Left kidney (tissue), 8 donors: ENCODE data around the gene IL36RN. TPM values are rescaled to one million over a fixed set of nuclear protein-coding genes. Genes with fewer than 3 reads are reported as not detected.

ENCODE experiments used
- DNase-seq: peaks from one replicate; pipeline ENCODE4 v3.0.0-alpha.2; 2013
- long read RNA-seq, 8 donors: transcript quantifications; one replicate each; lab custom pipeline, GENCODE V29; 2026
- polyA plus RNA-seq: library from polyadenylated mRNA; unstranded; fragments of 120-200 nt; gene quantifications from one replicate; pipeline ENCODE4 v1.2.1, GENCODE V29; 2013; ENCODE audit not compliant: insufficient read length

The IL36RN gene
- 0.07 TPM for polyA plus RNA-seq
- long read RNA-seq, donor 1, result 0 reads
- long read RNA-seq, donor 2, result 0 reads
- long read RNA-seq, donor 3, result 0 reads
- long read RNA-seq, donor 4, result 0 reads
- long read RNA-seq, donor 5, result 0 reads
- long read RNA-seq, donor 6, result 0 reads
- long read RNA-seq, donor 7, result 0 reads
- long read RNA-seq, donor 8, result 0 reads

- DNase-seq, result no peak
Observed at GRCh38 chr2:113058998-113059960, at the start of gene IL36RN. Gene IL36RN (plus strand): TSS chr2:113059198. CDS start chr2:113059439, 241 bp downstream.

- DNase-seq, result no peak
Observed at GRCh38 chr2:113009622-113010021, 49.4 kb upstream of the IL36RN start.

- DNase-seq, result no peak
Observed at GRCh38 chr2:113010088-113010487, 48.9 kb upstream of the IL36RN start.

GRCh38 chr2:113011108-113011507 is 47.9 kb upstream of the IL36RN start:
- no peak for DNase-seq

- no peak for DNase-seq
Observed at GRCh38 chr2:113012436-113013335, 46.3 kb upstream of the IL36RN start.

- no peak for DNase-seq
Observed at GRCh38 chr2:113013336-113013661, 45.7 kb upstream of the IL36RN start.

GRCh38 chr2:113014067-113014466 is 44.9 kb upstream of the IL36RN start:
- no peak for DNase-seq

GRCh38 chr2:113015042-113015441 is 44.0 kb upstream of the IL36RN start:
- no peak for DNase-seq

- DNase-seq, result no peak
Observed at GRCh38 chr2:113015655-113016054, 43.3 kb upstream of the IL36RN start.

- DNase-seq, result no peak
Observed at GRCh38 chr2:113018509-113018908, 40.5 kb upstream of the IL36RN start.

GRCh38 chr2:113021312-113021711 is 37.7 kb upstream of the IL36RN start:
- DNase-seq, result no peak

GRCh38 chr2:113024764-113025163 is 34.2 kb upstream of the IL36RN start:
- no peak for DNase-seq

- DNase-seq, result no peak
Observed at GRCh38 chr2:113025737-113026136, 33.3 kb upstream of the IL36RN start.

- no peak for DNase-seq
Observed at GRCh38 chr2:113027691-113028090, 31.3 kb upstream of the IL36RN start.

GRCh38 chr2:113028112-113028511 is 30.9 kb upstream of the IL36RN start:
- DNase-seq, result no peak

- no peak for DNase-seq
Observed at GRCh38 chr2:113032737-113033136, 26.3 kb upstream of the IL36RN start.

- no peak for DNase-seq
Observed at GRCh38 chr2:113034016-113034415, 25.0 kb upstream of the IL36RN start.

GRCh38 chr2:113036763-113037162 is 22.2 kb upstream of the IL36RN start:
- DNase-seq, result no peak

- DNase-seq, result no peak
Observed at GRCh38 chr2:113038291-113038690, 20.7 kb upstream of the IL36RN start.

- DNase-seq, result no peak
Observed at GRCh38 chr2:113039158-113039557, 19.8 kb upstream of the IL36RN start.

GRCh38 chr2:113039719-113040118 is 19.3 kb upstream of the IL36RN start:
- DNase-seq, result no peak

- no peak for DNase-seq
Observed at GRCh38 chr2:113041871-113042270, 17.1 kb upstream of the IL36RN start.

- no peak for DNase-seq
Observed at GRCh38 chr2:113046465-113046864, 12.5 kb upstream of the IL36RN start.
